ENCODE measurements around the gene LRRC56. TPM values are rescaled to one million over a fixed set of nuclear protein-coding genes. Genes with fewer than 3 reads are reported as not detected.

Gene LRRC56
- total and polyA plus RNA-seq, 8 donors, result 1.8 to 4.7 (median 2.9) TPM

GRCh38 chr11:544817-545166 lies 7.5 kb downstream of the LRRC56 start:
- H3K4me3 ChIP-seq, result no peak overlapping the region
- no peak for ATAC-seq
- no peak for TF ChIP-seq CTCF (IDR thresholded peaks at IDR 0.05)

GRCh38 chr11:545171-545570 lies 7.8 kb downstream of the LRRC56 start:
- H3K9me3 ChIP-seq, result no peaks in the 10 kb centered on the region
- DNase-seq (no peak), ATAC-seq (no peak)
- H3K36me3 ChIP-seq, result no peaks in the 10 kb centered on the region
- H3K4me3 ChIP-seq, result no peak overlapping the region
- no peaks in the 10 kb centered on the region for H3K27me3 ChIP-seq
- intact Hi-C loops (cut with DNase I), result no loop called here
- H3K27ac ChIP-seq, result no peak overlapping the region
- H3K4me1 ChIP-seq, result no peaks in the 10 kb centered on the region
- no peak for TF ChIP-seq CTCF (IDR thresholded peaks at IDR 0.05)

More at GRCh38 chr11:544817-545166, 7.5 kb downstream of the LRRC56 start:
- Histone ChIP-seq H3K27ac (no peak overlapping the region), H3K36me3 (no peaks in the 10 kb centered on the region), H3K9me3 (no peaks in the 10 kb centered on the region), H3K4me1 (no peaks in the 10 kb centered on the region), H3K27me3 (no peaks in the 10 kb centered on the region)
- intact Hi-C loops (cut with DNase I), result no loop called here
- DNase-seq, result no peak

GRCh38 chr11:548700-549603 lies 11.6 kb downstream of the LRRC56 start:
- H3K27ac ChIP-seq, result no peak overlapping the region
- DNase-seq (no peak), ATAC-seq (no peak)
- intact Hi-C loops (cut with DNase I), result no loop called here
- no peaks in the 10 kb centered on the region for H3K4me1 ChIP-seq
- TF ChIP-seq CTCF (IDR thresholded peaks at IDR 0.05), result no peak
- H3K4me3 ChIP-seq, result no peak overlapping the region
- no peaks in the 10 kb centered on the region for H3K36me3 ChIP-seq
- no peaks in the 10 kb centered on the region for H3K9me3 ChIP-seq
- H3K27me3 ChIP-seq, result peaks cover under 1 to 15% of the 10 kb centered on the region in 2 donors

GRCh38 chr11:550021-550745 lies 12.9 kb downstream of the LRRC56 start:
- peaks cover 8 to 11% of the 10 kb centered on the region in 2 donors for H3K4me1 ChIP-seq
- TF ChIP-seq CTCF (IDR thresholded peaks at IDR 0.05), result no peak
- no peak overlapping the region for H3K4me3 ChIP-seq
- no peaks in the 10 kb centered on the region for H3K36me3 ChIP-seq
- DNase-seq (no peak), ATAC-seq (no peak)
- H3K27me3 ChIP-seq, result peaks cover 6 to 28% of the 10 kb centered on the region in 2 donors
- intact Hi-C loops (cut with DNase I), result no loop called here
- no peaks in the 10 kb centered on the region for H3K9me3 ChIP-seq
- H3K27ac ChIP-seq, result no peak overlapping the region

GRCh38 chr11:550746-551085 lies 13.4 kb downstream of the LRRC56 start:
- no peak overlapping the region for H3K27ac ChIP-seq
- H3K36me3 ChIP-seq, result no peaks in the 10 kb centered on the region
- TF ChIP-seq CTCF (IDR thresholded peaks at IDR 0.05), result no peak
- intact Hi-C loops (cut with DNase I), result no loop called here
- no peak for DNase-seq
- H3K27me3 ChIP-seq, result peaks cover 11 to 33% of the 10 kb centered on the region in 2 donors
- H3K4me1 ChIP-seq, result peaks cover 8 to 16% of the 10 kb centered on the region in 2 donors
- H3K9me3 ChIP-seq, result no peaks in the 10 kb centered on the region
- no peak for ATAC-seq
- no peak overlapping the region for H3K4me3 ChIP-seq
